Left colon (tissue), 2 donors: ENCODE data around the gene FGF7. TPM values are rescaled to one million over a fixed set of nuclear protein-coding genes. Genes with fewer than 3 reads are reported as not detected.
"Not testable (repeated sequence)": the region's sequence is repeated elsewhere in the genome, so short reads cannot be mapped to it uniquely, and the experiment has no call there.

Experiments used
- ATAC-seq: fragments of 200-7000 bp; cut with Tn5 transposase; one replicate; pipeline ENCODE4 v1.9.1; 2020; ENCODE audit warnings: mild to moderate bottlenecking, moderate library complexity
- DNase-seq, 2 donors: peaks; one replicate each; pipeline ENCODE4 v3.0.0-alpha.2; 2020
- intact Hi-C, 2 donors: fragments of 100-400 bp; cut with DNase I in 1 of 2; cut with micrococcal nuclease in 1 of 2; formaldehyde crosslinking; loops; one replicate each; pipeline versions ENCODE4 v1.11.2 to v1.14.0; 2022; cut with DNase I, micrococcal nuclease
- total RNA-seq, 2 donors: library from RNA; stranded (reverse); fragmentation: NEBNext Ultra II Directional; extraction: Animal tissue kit (Norgen Biotek cat#: 25700); gene quantifications; one replicate each; pipeline ENCODE4 v1.2.1, GENCODE V29; 2021
- donor health status: DM: no; HTN: no; CAD: no.
- donor health status: DM: yes; HTN: yes; CAD: no.

FGF7 gene
- total RNA-seq, 2 donors from 2014 or later: 4.5 to 11.0 TPM

DNA sequence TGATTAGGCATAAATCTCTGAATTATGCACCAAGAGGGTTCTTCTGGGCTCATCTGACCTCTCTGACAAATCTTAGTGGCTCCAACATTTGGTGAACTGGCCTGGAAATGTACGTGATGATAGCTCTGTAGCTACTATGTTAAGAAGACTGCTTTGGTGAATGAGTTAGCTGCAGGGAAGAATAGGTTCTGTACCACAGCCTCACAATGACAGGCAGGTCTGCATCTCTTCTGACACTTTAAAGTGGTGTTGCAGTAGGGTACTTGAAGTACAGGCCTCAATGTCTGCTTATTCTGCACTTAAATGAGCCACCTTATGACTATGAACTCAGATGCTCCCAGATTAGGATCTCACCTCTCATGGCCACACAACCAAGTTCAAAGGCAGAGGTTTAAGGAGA is 7.0 kb downstream of the FGF7 start:
- ATAC-seq: no peak
- intact Hi-C loops: no loop called here

DNA sequence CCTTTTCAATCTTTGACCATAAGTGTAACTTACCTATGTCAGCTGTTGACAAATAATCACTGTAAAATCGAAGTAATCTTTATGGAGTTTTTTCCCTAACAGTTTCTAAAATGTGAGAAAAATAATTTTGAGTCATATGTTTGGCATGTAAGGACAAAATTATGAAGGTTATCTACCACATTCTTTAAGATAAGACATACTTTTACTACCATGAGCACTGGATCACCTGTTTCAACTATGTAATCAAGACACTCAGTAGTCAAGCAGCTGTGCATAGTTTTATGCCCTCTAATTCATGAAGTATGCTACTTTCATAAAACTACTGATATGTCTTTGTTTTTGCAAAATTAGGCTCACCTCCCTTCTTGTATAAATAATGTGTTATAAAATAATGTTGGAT is 12.1 kb downstream of the FGF7 start:
- intact Hi-C loops: no loop called here
- DNase-seq (no peak), ATAC-seq (no peak)

More for the DNA sequence above, 7.0 kb downstream of the FGF7 start:
- DNase-seq: no peak

DNA sequence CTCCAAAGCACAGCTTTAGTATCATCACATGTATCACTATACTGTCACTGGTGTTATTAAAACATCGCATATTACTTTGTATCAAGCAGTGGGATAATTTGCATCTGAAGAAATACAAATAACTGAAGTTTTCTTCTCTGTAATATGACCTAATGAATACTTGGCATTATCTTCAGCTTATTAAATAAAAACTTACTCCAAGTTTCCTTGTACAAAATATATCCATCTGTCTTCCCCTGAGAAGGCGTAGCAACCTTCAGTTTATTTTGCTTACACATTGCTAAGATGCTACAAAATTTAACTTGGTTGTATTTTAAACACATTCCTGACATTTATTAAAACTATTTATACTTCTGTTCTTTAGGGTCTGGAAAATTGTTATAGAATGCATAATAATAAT is 13.7 kb downstream of the FGF7 start:
- DNase-seq (no peak), ATAC-seq (no peak)
- intact Hi-C loops: no loop called here

DNA sequence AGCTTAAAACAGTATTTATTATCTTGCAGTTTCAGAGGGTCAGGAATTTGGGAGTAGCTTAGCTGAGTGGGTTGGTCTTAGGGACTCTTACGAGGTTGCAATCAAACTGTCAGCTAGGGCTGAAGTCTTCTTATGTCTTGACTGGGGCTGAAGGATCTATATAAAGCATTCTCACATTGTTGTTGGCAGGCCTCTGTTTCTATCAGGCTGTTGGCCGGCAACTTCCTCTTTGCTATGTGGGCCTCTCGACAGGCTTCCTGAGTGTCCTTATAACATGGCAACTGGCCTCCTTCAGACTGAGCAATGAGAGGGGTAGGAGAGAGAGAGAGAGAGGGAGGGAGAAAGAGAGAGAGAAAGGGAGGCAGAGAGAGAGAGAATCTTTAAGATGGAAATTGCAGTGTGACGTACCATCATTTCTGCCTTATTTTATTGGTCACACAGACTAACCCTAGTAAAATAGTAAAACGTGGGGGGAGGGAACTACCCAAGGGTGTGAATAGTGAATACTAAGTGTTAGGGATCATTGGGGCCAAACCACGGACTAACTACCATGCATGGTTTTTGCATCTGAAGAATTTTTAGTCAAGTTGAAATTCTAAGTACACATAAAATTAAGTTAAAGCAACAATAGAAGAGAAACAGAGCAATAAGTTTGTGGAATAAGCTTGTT is 16.1 kb downstream of the FGF7 start:
- intact Hi-C loops: no loop called here
- ATAC-seq (no peak), DNase-seq (peak; percentile 7 to 25)

DNA sequence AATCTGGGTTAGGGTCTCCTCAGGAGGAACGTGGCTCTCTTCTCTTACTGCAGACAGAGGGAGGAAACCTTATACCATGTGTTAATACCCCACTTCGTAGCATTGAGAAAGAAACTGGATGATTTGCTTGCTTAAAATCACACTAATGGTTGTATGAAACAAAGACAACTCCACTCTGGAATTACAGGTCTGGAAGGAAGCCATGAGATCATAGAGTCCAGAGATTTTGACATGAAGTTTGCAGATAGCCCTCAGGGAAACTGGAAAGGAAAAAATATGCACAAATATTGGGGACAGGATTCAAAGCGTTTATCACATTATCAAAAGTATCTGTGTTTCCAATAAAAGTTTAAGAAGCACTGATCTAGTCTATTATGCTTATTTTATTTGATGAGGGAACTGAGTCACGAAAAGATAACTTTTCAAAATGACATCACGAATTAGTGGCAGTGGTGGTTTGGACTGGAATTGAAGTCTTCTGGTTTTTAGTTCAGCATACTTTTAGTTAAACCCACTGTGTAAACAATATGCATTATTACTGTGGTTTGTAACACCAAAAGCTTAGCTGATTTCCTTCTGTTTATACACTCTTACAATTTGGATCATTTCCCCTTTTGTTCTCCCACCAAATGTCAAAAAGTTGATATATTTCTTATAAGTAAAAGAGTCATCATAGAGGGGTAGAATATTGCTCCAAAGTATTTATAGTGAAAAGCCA is 16.8 kb downstream of the FGF7 start:
- intact Hi-C loops: no loop called here
- ATAC-seq (no peak), DNase-seq (no peak)

DNA sequence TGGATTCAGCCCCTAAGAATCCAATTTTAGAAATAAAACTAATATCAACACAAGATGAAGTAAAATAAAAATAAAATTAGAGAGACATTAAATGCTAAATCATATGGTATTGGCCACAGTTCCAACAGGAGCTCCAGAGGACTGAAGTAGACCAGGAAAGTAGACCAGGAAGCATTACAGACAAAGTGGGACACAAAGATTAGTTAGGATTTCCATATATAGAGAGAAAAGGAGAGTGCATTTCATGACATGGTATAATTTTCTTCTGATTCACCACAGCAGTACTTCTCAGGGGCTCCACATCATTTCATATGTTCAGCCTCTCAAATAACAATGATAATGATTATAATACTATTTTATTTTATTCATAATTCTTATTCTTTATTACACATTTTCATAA is 18.3 kb downstream of the FGF7 start:
- ATAC-seq (no peak), DNase-seq (no peak)
- intact Hi-C loops: no loop called here

DNA sequence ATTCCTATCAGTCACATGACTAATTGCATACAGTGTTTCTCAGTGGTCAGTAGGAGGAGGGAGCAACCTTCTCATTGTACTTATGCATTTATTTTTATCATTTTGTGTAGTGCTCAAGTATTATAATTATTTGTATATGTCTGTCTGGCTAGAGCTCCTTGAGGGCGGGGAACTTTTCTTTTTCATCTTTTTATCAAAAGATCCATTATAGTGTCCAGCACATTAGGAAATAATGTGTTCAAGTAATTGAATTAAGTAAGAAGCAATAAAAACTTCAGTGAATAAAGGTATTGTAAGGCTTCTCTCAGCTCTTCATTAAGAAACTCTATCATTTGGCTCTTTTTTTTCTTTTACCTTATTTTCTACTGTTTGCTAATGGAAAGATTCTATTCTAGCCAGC is 18.8 kb downstream of the FGF7 start:
- ATAC-seq (no peak), DNase-seq (no peak)

DNA sequence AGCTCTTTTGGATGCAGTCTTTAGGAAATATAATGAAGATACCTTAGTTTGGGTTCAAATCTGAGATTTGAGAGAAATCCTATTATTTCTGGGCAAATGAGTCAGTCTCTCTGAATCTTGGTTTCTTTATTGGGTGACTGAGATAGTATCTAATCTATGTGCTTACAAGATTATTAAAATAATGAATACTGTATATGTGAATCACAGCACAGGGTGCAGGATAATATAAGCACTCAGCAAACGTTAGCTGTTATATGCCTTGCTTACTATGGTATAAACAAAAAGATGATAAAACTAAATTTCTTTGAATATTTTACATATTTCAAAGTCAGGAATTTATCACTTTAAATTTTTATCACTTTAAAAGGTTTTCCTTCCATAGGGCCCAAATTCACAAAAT is 29.6 kb downstream of the FGF7 start:
- no peak for DNase-seq
- ATAC-seq: no peak
- intact Hi-C loops: no loop called here

More for the DNA sequence above, 18.8 kb downstream of the FGF7 start:
- intact Hi-C loops: no loop called here

DNA sequence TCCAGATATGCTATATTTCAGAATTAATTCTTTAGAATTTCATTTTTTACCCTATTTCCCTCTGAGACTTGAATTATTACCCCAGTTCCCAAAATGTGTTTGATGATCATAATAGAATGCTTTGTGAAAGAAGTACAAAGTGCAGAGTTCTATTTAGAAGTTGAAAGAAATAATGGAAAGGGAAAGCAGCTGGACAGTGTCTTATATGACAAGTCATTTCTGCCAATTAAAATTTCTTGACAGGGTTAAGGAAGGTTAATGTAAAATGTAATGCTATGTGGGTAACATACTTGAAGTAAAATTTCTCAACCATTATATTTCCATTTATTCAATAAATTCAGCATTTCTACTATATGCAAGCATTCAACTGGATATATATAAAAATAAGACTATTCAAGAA is 33.1 kb downstream of the FGF7 start:
- intact Hi-C loops: no loop called here

DNA sequence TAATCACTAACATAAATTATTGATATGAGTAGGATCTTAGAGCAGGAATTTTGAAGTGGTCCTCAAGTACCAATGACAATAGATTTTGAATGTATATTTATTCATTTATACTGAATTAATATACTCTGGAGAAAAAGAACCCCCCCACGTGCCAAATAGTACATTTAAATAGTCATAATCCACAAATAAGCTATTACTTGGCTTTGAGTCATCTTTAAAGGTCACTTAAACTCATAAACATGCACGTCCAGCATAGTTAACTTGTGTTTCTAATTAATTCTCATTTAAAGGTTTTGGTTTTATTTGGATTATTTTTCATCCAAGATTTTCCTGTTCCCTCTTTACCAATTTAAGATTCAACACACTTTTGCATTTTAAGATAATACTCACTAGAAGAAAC is 35.1 kb downstream of the FGF7 start:
- no peak for DNase-seq
- intact Hi-C loops: no loop called here
- no peak for ATAC-seq

More for the DNA sequence above, 33.1 kb downstream of the FGF7 start:
- ATAC-seq (no peak), DNase-seq (no peak)

DNA sequence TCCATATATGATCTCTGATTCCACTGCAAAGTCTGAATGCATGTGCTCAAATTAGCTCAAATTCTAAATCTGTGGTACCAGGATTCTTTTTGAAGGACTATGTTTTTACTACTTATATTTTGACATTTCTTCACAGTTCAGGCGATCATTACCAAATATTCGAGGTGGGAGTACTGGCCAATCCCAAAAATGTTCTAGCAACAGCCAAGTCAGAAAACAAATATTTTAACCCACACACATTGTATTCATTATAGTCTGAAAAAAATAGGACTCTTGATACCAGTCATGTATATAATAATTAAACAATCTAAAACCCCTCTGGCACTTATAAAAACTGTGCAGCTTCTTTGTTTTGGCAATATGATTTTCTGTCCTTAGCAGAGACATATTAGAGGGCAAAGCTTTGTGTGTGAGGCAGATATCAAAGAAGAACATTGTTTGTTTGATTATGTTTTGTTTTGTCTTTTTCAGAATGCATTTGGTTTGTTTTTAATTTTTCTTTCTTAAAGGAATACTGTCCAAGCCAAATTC is 37.4 kb downstream of the FGF7 start:
- no peak for DNase-seq
- intact Hi-C loops: no loop called here
- no peak for ATAC-seq

DNA sequence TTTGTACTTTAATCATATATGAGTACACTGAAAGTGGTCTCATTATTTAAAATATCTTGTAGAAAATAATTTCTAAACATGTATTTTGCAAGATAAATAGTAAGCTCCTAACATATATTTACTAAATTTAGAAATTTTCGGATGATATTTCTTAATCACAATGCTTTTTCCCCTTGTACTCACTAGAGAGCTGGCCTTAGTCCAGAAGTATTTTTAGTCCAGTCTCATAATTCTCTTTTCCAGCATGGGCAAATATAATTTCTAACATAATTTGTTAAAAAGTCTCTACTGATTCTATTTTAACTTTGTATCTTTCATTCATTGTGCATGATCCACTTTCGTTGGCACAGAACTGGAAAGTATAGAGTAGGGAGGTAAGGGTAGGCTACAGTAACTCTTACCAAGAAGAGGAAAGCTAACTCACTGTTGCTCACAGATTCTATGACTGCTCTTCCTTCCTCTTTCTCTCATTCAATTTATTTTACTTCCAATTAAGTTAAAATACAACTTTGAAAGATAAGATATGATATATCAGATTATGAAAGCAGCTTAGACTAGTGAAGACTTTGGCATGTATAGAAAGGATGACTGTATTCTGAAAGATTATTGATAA is 39.3 kb downstream of the FGF7 start:
- ATAC-seq: no peak
- intact Hi-C loops: no loop called here
- DNase-seq: no peak

DNA sequence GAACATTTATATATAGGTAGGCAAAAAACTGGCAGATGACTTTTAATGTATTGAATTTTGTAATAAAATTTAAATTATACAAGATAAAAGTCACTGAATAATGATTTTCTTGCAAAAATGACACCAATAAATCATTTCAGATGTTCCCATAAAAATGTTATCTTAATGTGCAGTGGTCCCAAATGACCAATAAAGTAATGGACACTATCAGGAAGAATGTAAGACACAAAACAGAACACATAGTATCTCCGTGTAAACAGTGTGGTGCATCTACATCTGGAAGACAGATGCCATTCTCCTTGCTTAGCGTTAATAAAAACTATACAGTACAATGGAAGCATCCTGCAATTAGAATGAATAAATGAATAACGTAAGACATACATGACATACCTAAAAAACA is 41.5 kb downstream of the FGF7 start:
- ATAC-seq: no peak

DNA sequence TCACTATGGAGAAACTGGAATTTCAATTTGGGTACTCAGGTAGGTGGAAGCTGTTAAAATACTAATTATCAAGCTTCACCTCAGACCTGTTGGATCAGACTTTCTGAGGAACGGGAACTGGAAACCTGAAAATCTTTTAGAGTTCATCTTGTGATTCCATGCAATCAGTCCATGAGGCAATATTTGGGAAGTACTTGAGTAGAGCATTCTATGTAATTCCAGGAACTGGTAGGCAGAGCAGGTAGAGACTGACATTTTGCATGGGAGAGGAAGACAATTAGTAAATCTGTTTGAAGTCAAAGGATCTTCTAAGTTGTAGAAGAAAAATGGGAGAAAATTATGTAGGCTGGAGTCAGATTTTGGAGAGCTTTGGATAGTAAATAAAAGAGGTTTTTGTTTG is 43.1 kb downstream of the FGF7 start:
- DNase-seq: no peak
- intact Hi-C loops: no loop called here
- no peak for ATAC-seq

More for the DNA sequence above, 41.5 kb downstream of the FGF7 start:
- intact Hi-C loops: no loop called here
- no peak for DNase-seq

DNA sequence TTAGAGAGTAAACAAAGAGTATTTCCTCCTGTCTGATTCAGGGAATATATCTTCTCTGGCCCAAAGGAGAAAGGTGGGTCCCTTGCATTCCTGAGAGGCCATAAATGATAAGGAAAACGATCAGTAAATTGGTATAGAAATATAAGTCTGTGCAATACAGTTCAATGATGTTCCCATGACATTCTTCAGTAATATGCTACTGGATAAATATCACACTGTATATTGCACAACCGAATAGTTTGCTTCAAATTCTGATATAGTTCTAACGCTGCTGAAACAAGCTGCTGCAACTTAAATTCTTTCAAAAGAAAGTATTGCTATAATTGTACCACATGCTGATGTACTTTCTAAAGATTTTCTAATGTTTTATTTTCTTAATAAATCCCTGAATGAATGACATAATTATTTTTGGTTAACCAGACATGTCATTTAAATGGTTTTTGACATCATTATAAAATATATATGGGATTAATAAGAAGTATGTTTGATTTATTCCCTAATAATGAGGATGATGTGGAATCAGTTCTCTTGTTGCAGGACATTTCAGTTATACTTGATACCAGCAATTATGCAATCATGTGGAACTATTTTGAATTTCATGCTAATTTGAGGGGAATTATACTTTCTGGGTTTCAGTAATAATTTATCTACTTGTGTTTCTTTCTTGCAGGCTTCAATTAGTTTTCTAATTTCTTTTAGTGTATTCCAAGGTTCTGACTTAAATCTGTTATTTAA is 44.9 kb downstream of the FGF7 start:
- intact Hi-C loops: no loop called here
- ATAC-seq: no peak
- DNase-seq: no peak

DNA sequence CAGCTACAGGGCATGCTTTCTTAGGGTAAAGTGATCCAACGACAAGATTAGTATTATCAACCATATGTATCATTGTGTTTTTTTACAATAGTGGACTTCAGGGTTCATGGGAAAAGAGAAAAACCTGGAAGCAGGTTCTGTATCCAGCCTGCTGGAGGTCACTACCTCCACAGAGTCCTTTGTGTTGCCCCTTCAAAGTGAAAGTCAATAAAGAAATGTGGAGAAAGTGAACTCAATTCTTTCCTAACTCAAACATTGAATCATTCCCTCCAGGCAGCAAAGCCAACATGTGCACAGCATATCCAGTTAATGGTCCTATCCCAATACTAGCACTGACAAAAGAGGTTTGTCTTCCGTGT is 45.4 kb downstream of the FGF7 start:
- DNase-seq (no peak), ATAC-seq (no peak)
- intact Hi-C loops: no loop called here

DNA sequence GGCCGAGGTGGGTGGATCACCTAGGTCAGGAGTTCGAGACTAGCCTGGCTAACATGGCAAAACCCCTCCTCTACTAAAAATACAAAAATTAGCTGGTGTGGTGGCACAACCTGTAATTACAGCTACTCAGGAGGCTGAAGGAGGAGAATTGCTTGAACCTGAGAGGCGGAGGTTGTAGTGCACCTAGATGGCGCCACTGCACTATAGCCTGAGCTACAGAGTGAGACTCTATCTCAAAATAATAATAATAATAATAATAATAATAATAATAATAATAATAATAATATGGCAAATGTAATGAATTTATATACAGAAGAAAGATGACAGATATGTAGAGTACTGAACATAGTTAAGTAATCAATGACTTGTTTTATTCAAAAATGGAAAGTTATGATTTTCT is 48.2 kb downstream of the FGF7 start:
- DNase-seq: peak in 1 of 2 donors; percentile 68
- ATAC-seq: peak; percentile 40
- intact Hi-C loops: not testable (repeated sequence)

DNA sequence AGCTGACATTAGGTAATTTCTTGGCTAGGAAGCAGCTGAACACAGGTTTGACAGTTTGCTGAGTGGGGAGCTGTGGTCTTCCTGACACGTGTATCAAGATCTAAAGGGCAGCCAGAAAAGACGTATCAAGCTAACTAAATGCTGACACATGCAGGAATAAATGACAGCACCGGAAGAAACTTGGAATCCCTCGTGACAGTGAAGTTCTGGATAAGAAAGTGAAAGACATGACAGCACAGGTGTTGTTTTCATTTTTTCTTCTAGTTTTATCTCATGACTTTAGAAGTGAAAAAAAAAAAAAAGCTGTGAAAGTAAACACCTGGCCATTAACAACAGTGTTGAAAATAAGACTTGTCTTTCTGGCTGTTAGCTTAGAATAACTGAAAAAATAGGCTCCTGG is 48.7 kb downstream of the FGF7 start:
- DNase-seq (no peak), ATAC-seq (no peak)
- intact Hi-C loops: no loop called here

DNA sequence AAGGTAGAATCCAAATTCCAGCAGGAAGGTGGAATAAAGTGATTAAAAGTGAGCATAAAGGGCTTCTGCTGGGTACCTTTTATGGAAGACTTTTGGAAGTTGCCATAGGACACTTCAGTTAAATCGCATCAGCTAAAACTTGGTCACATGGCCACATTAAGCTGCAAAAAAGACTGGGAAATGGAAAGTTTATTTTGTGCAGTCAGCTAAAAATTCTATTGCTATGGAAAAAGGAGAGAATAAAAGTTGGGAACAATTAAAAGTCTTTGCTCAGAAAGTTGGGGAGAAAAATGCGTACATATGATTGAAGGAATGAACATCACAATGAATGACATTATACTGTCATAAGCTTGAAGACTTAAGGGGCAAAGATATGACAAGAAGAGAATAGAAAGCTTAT is 49.3 kb downstream of the FGF7 start:
- ATAC-seq: no peak
- intact Hi-C loops: no loop called here
- no peak for DNase-seq

DNA sequence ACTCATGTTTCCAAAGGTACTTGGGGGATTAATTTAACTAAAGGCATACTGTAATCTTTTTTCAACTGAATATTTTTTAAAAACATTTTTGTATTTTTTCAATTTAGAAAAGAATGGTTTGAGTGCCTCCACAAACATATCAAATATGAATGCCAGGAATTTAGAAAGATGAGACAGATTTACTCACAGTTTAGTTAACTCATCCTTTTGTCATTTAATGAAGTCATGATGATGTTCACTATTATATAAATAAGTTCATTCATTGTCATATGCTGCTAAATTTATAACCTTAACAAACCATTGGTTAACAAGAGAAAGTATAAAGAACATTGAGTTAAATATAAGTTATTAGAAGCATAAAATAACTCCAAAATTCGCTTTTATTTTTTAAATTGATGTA is 50.0 kb downstream of the FGF7 start:
- ATAC-seq (no peak), DNase-seq (no peak)
- intact Hi-C loops: no loop called here
